GM12878 (cell line): ENCODE measurements around the gene FLT3LG. TPM values are rescaled to one million over a fixed set of nuclear protein-coding genes. Genes with fewer than 3 reads are reported as not detected.

Experiments
- BRCA1 ChIP-seq: IDR thresholded peaks from 2 replicates; pipeline ENCODE4 v1.6.1; 2011; ENCODE audit warnings: low read depth, low read length, improper control_type of control experiment
- CHD4 ChIP-seq: fragments of 200-600 bp; sonication (generic); IDR thresholded peaks from 2 replicates; pipeline ENCODE4 v1.6.1; 2016; ENCODE audit warnings: mild to moderate bottlenecking
- EGR1 ChIP-seq, 2 experiments: IDR thresholded peaks; 1 replicate in 1 of 2; 2 replicates in 1 of 2; pipeline ENCODE4 v1.6.1; 2011 to 2012; ENCODE audit warnings: low read depth in 2 of 2, low read length in 2 of 2, borderline replicate concordance in 1 of 2, mild to moderate bottlenecking in 1 of 2, moderate library complexity in 1 of 2
- GABPA ChIP-seq: IDR thresholded peaks from 2 replicates; pipeline ENCODE4 v1.6.1; 2014; ENCODE audit warnings: antibody characterized with exemption, low read depth, mild to moderate bottlenecking, inconsistent platforms
- HDAC6 ChIP-seq: fragments of 200-600 bp; sonication (generic); IDR thresholded peaks from one replicate; pipeline ENCODE4 v1.8.0; 2017; ENCODE audit warnings: antibody characterized with exemption; ENCODE audit not compliant: unreplicated experiment
- HSF1 ChIP-seq: fragments of 150-350 bp; IDR thresholded peaks from 2 replicates; pipeline ENCODE4 v1.6.1; 2014; ENCODE audit warnings: mild to moderate bottlenecking, low read depth, low read length
- KAT2A ChIP-seq: conservative IDR thresholded peaks from 2 replicates; pipeline ENCODE4 v1.6.1; 2011; ENCODE audit warnings: low read depth, low read length; ENCODE audit not compliant: control insufficient read depth
- KLF5 ChIP-seq: fragments of 450-650 bp; IDR thresholded peaks from 2 replicates; pipeline ENCODE4 v1.6.1; 2014; ENCODE audit warnings: mild to moderate bottlenecking; ENCODE audit not compliant: partially characterized antibody
- MEF2B ChIP-seq: fragments of 450-650 bp; IDR thresholded peaks from 2 replicates; pipeline ENCODE4 v1.6.1; 2018; ENCODE audit warnings: mild to moderate bottlenecking, moderate library complexity; ENCODE audit not compliant: partially characterized antibody, poor library complexity, severe bottlenecking
- NR2F1 ChIP-seq: fragments of 450-650 bp; conservative IDR thresholded peaks from 2 replicates; pipeline ENCODE4 v1.6.1; 2017; ENCODE audit warnings: mild to moderate bottlenecking
- PAX5 ChIP-seq: IDR thresholded peaks from 2 replicates; pipeline ENCODE4 v1.6.1; 2011; ENCODE audit warnings: low read depth, low read length, borderline replicate concordance
- PAX8 ChIP-seq: fragments of 450-650 bp; IDR thresholded peaks from 2 replicates; pipeline ENCODE4 v1.6.1; 2017; ENCODE audit warnings: mild to moderate bottlenecking, moderate library complexity
- SIN3A ChIP-seq: IDR thresholded peaks from 2 replicates; pipeline ENCODE4 v1.6.1; 2012; ENCODE audit warnings: low read depth, low read length, improper control_type of control experiment
- TCF3 ChIP-seq: IDR thresholded peaks from 2 replicates; pipeline ENCODE4 v1.6.1; 2012; ENCODE audit warnings: low read depth, mild to moderate bottlenecking, low read length, borderline replicate concordance; ENCODE audit not compliant: insufficient read depth
- ZNF592 ChIP-seq: fragments of 450-650 bp; IDR thresholded peaks from 2 replicates; pipeline ENCODE4 v1.6.1; 2017; ENCODE audit warnings: mild to moderate bottlenecking, moderate library complexity
- ZNF622 ChIP-seq: fragments of 450-650 bp; IDR thresholded peaks from 2 replicates; pipeline ENCODE4 v1.6.1; 2017; ENCODE audit warnings: mild to moderate bottlenecking, inconsistent platforms
- polyA plus RNA-seq, 11 experiments: library from polyadenylated mRNA; depleted of rRNA in 4 of 11; unstranded in 6 of 11; stranded (reverse) in 5 of 11; fragments of >200 nt; fragmentation: Nextera tagmentation in 4 of 11; fragmentation: Illumina TruSeq in 1 of 11; extraction: Ambion mirVana in 4 of 11; extraction: Trizol in 1 of 11; gene quantifications; 1 replicate in 1 of 11; 2 replicates in 10 of 11; pipeline versions ENCODE4 v1.2.1 to v1.2.3, GENCODE V29; 2011 to 2016; ENCODE audit warnings: inconsistent platforms in 2 of 11, missing spikeins in 2 of 11, low read depth in 1 of 11
- total RNA-seq, 4 experiments: library from RNA; depleted of rRNA in 3 of 4; stranded (reverse); fragments of >200 nt in 3 of 4; fragmentation: Illumina TruSeq in 1 of 4; extraction: Trizol in 1 of 4; gene quantifications; 2 replicates each; pipeline versions ENCODE4 v1.2.1 to v1.2.3, GENCODE V29; 2013 to 2021
- TF ChIP-seq, protein P1 (sequence below): fragments of 450-650 bp; IDR thresholded peaks from 2 replicates; pipeline ENCODE4 v1.6.1; 2017; ENCODE audit warnings: antibody characterized with exemption, mild to moderate bottlenecking, moderate library complexity
- TF ChIP-seq, protein P2 (sequence below): fragments of 450-650 bp; IDR thresholded peaks from 2 replicates; pipeline ENCODE4 v1.6.1; 2018; ENCODE audit warnings: mild to moderate bottlenecking, low read depth, moderate library complexity; ENCODE audit not compliant: partially characterized antibody

FLT3LG gene
- total and polyA plus RNA-seq, 10 of the 15 experiments (the other 5 are each of a cell fraction or from before 2014, with no cell fraction given) = 0.68 to 13.1 (median 4.3) TPM

DNA sequence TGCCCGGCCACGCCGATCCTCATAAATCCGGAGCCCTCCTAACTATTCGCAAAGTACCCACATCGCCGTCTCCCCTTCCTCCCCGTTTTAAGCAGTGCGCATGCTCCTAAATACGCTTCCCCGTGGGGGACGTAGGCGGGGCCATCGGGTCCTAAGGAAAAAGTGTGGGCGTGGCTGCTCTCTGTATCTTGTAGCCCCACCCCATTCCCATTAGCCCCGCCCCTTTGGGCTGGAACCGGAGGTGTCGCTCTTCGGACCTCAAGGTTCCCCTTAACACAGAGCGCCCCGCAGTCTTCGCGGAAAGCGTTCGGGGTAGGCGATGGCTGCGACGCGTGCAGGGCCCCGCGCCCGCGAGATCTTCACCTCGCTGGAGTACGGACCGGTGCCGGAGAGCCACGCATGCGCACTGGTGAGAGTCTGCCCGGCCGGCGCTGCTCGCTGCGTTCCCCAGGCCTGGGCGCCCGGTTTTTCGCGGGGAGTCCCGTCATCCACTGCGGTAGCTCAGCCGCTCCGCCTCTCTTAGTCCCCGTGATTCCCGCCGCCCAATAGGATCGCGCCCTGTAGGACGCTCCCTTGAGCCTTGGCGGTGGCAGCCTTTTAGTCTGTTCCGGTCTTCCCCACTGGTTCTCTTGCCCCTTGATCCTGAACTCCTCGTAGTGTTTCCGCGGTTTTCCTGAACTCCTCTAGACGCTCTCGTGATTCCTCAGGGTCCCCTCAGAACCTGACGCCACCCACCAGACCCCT lies 20.8 kb upstream of the FLT3LG start, which contains the start of gene ALDH16A1 (continued):
- TF ChIP-seq PAX8 = no peak
- peak in 1 of 2 experiments; percentile 57; a peak in 2 of 3 replicates for TF ChIP-seq EGR1 (IDR thresholded peaks at IDR 0.05; ENCODE audit: borderline replicate concordance in 1 of 2, low read depth in 2 of 2, low read length in 2 of 2)
- peak; percentile 49; the same call in 1 of the 2 replicates for TF ChIP-seq TCF3
- TF ChIP-seq HSF1 = no peak
- peak; percentile 63 for TF ChIP-seq GABPA
- no peak; the same call in 1 of the 2 replicates for TF ChIP-seq SIN3A
- peak; percentile 57; the same call in 1 of the 2 replicates for TF ChIP-seq BRCA1
- TF ChIP-seq KLF5 = peak; percentile 51
- no peak for TF ChIP-seq KAT2A
- TF ChIP-seq, protein P1, sequence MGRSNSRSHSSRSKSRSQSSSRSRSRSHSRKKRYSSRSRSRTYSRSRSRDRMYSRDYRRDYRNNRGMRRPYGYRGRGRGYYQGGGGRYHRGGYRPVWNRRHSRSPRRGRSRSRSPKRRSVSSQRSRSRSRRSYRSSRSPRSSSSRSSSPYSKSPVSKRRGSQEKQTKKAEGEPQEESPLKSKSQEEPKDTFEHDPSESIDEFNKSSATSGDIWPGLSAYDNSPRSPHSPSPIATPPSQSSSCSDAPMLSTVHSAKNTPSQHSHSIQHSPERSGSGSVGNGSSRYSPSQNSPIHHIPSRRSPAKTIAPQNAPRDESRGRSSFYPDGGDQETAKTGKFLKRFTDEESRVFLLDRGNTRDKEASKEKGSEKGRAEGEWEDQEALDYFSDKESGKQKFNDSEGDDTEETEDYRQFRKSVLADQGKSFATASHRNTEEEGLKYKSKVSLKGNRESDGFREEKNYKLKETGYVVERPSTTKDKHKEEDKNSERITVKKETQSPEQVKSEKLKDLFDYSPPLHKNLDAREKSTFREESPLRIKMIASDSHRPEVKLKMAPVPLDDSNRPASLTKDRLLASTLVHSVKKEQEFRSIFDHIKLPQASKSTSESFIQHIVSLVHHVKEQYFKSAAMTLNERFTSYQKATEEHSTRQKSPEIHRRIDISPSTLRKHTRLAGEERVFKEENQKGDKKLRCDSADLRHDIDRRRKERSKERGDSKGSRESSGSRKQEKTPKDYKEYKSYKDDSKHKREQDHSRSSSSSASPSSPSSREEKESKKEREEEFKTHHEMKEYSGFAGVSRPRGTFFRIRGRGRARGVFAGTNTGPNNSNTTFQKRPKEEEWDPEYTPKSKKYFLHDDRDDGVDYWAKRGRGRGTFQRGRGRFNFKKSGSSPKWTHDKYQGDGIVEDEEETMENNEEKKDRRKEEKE = no peak
- TF ChIP-seq, protein P2, sequence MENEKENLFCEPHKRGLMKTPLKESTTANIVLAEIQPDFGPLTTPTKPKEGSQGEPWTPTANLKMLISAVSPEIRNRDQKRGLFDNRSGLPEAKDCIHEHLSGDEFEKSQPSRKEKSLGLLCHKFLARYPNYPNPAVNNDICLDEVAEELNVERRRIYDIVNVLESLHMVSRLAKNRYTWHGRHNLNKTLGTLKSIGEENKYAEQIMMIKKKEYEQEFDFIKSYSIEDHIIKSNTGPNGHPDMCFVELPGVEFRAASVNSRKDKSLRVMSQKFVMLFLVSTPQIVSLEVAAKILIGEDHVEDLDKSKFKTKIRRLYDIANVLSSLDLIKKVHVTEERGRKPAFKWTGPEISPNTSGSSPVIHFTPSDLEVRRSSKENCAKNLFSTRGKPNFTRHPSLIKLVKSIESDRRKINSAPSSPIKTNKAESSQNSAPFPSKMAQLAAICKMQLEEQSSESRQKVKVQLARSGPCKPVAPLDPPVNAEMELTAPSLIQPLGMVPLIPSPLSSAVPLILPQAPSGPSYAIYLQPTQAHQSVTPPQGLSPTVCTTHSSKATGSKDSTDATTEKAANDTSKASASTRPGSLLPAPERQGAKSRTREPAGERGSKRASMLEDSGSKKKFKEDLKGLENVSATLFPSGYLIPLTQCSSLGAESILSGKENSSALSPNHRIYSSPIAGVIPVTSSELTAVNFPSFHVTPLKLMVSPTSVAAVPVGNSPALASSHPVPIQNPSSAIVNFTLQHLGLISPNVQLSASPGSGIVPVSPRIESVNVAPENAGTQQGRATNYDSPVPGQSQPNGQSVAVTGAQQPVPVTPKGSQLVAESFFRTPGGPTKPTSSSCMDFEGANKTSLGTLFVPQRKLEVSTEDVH = no peak
- TF ChIP-seq PAX5 = no peak; the same call in 1 of the 2 replicates
- no peak for TF ChIP-seq MEF2B
- TF ChIP-seq ZNF592 = no peak
- TF ChIP-seq NR2F1 = peak; percentile 52; the same call in 1 of the 2 replicates
- TF ChIP-seq HDAC6 = no peak
- no peak for TF ChIP-seq ZNF622
- TF ChIP-seq CHD4 = no peak
